Measurements from ENCODE around the gene FER. TPM values are rescaled to one million over a fixed set of nuclear protein-coding genes. Genes with fewer than 3 reads are reported as not detected.
A peak's percentile ranks its signal among the peaks of the same experiment; 100 is the strongest.

Gene FER
- total and polyA plus RNA-seq, 8 donors, result 1.7 to 218 (median 24.0) TPM

DNA sequence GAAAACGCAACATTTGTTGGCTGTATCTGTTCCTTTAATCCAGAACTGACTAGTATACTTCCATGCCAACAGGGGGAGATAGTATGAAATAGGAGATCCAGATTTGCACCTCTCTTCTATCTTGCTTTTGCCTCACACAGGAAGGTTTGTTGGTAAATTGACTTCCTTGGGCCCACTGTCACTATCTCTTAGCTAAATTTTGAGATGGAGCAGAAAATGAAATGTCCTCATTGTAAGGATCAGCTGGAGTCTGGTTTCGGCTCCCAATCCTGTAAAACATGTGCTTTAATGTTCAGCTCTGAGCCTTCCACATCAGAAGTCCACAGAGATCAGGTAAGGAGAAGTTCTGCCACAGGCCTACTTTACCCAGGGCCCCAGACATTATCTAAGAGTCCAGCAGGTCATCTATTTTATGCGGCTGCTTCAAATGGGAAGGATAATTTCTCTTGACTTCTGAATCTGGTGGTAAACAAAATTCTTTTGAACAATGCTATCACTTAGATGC is 176.8 kb downstream of the FER start:
- H3K9me3 ChIP-seq, result no peaks in the 10 kb centered on the region
- 70 to 82% (median 82%) methylated on average over 3 of the region's 3 CpGs for WGBS, 5 donors
- H3K27ac ChIP-seq, result no peak overlapping the region
- no peak overlapping the region for H3K4me3 ChIP-seq
- intact Hi-C loops (cut with DNase I; ENCODE audit: low total_unique reads), result no loop called here
- no peaks in the 10 kb centered on the region for H3K36me3 ChIP-seq
- H3K4me1 ChIP-seq, result peaks cover 0 to 4% (median 0%) of the 10 kb centered on the region in 4 donors
- H3K27me3 ChIP-seq, result no peaks in the 10 kb centered on the region
- peak in 1 of 2 donors; percentile 9 for DNase-seq
- TF ChIP-seq CTCF (IDR thresholded peaks at IDR 0.05) (no peak), EP300 (IDR thresholded peaks at IDR 0.05) (no peak), POLR2A (IDR thresholded peaks at IDR 0.05) (no peak), POLR2AphosphoS5 (IDR thresholded peaks at IDR 0.05) (no peak)

DNA sequence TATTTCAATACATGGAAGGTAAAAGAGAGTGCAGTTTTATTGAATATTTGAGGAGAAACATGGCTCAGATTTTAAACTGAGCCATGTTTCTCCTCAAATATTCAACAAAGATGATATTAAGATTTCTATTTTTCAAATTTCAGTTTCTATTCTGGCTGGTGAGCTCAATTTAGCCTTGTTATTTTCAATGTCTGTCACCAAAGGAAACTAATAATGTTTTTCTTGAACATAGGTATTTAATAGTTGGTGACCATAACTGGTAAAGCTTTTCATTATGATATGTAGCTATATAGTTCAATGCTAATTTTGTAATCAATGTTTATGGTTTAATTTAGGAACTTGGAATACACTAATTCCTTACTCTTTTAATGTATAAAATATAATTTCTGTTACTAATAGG is 177.4 kb downstream of the FER start:
- Histone ChIP-seq H3K36me3 (no peaks in the 10 kb centered on the region), H3K4me1 (no peaks in the 10 kb centered on the region), H3K9me3 (no peaks in the 10 kb centered on the region), H3K4me3 (no peak overlapping the region), H3K27ac (no peak overlapping the region), H3K27me3 (no peaks in the 10 kb centered on the region)
- intact Hi-C loops (cut with DNase I; ENCODE audit: low total_unique reads), result no loop called here
- TF ChIP-seq POLR2AphosphoS5 (IDR thresholded peaks at IDR 0.05), result no peak
- no peak for TF ChIP-seq EP300 (IDR thresholded peaks at IDR 0.05)
- TF ChIP-seq CTCF (IDR thresholded peaks at IDR 0.05), result no peak
- TF ChIP-seq POLR2A (IDR thresholded peaks at IDR 0.05), result no peak
- DNase-seq, result no peak

DNA sequence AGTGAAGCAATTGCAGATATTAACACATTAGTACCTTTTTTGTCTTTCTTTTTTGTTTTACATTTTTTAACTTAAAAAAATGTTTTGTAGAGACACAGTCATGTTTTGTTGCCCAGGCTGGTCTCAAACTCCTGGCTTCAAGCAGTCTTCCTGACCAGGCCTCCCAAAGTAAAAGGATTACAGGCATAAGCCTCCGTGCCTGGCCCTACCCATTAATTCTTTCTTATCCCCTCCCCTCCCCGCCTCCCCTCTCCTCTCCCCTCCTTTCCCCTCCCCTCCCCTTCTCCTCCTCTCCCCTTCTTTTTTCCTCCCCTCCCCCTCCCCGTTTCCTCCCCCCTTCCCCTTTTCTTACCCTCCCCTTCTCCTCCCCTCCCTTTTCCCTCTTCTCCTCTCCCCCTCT is 182.4 kb downstream of the FER start:
- Histone ChIP-seq H3K27me3 (no peaks in the 10 kb centered on the region), H3K36me3 (peaks cover 0 to 12% (median 2%) of the 10 kb centered on the region in 4 donors), H3K4me1 (peaks cover 0 to 3% (median 0%) of the 10 kb centered on the region in 4 donors), H3K4me3 (no peak overlapping the region), H3K9me3 (peaks cover 0 to 6% (median 0%) of the 10 kb centered on the region in 4 donors), H3K27ac (no peak overlapping the region)
- TF ChIP-seq POLR2A (IDR thresholded peaks at IDR 0.05) (no peak), EP300 (IDR thresholded peaks at IDR 0.05) (no peak), CTCF (IDR thresholded peaks at IDR 0.05) (no peak)
- DNase-seq, result no peak
- intact Hi-C loops (cut with DNase I; ENCODE audit: low total_unique reads), result no loop called here
- 86 to 100% (median 90%) methylated on average over 2 to 3 of the region's 3 CpGs for WGBS, 5 donors

DNA sequence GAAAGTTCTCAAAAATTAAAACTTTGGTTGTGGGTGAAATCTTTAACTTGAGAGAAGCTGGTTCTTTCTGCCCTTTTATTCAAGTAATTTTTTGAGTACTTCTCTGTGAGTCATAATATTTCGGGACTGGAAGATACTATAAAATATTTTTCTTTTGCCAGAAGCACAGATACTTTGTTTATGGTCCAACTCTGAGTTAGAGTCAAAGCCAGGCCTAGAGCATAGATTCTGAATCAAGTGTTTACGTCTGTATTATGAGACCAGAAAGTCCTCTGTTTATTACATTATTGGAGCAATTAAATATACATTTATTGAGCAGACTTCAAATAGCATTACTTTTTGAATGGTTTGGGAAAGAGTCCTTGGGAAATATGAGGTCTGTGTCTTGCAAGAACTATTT is 187.9 kb downstream of the FER start:
- Histone ChIP-seq H3K27ac (no peak overlapping the region), H3K27me3 (no peaks in the 10 kb centered on the region), H3K9me3 (peaks cover 0 to 6% (median 0%) of the 10 kb centered on the region in 4 donors), H3K4me3 (no peak overlapping the region), H3K36me3 (peaks cover 0 to 12% (median 2%) of the 10 kb centered on the region in 4 donors), H3K4me1 (peaks cover 0 to 3% (median 0%) of the 10 kb centered on the region in 4 donors)
- no peak for TF ChIP-seq POLR2A (IDR thresholded peaks at IDR 0.05)
- TF ChIP-seq EP300 (IDR thresholded peaks at IDR 0.05), result no peak
- TF ChIP-seq CTCF (IDR thresholded peaks at IDR 0.05), result no peak
- TF ChIP-seq POLR2AphosphoS5 (IDR thresholded peaks at IDR 0.05), result no peak
- WGBS, 5 donors, result 65 to 83% (median 75%) methylated on average over 2 of the region's 2 CpGs
- DNase-seq, result peak in 1 of 2 donors; percentile 34
- intact Hi-C loops (cut with DNase I; ENCODE audit: low total_unique reads), result no loop called here
